ENCODE data around the gene RALGAPA2. TPM values are rescaled to one million over a fixed set of nuclear protein-coding genes. Genes with fewer than 3 reads are reported as not detected.

RALGAPA2 gene
- total RNA-seq, 2 donors from 2014 or later: 27.8 to 28.5 TPM

DNA sequence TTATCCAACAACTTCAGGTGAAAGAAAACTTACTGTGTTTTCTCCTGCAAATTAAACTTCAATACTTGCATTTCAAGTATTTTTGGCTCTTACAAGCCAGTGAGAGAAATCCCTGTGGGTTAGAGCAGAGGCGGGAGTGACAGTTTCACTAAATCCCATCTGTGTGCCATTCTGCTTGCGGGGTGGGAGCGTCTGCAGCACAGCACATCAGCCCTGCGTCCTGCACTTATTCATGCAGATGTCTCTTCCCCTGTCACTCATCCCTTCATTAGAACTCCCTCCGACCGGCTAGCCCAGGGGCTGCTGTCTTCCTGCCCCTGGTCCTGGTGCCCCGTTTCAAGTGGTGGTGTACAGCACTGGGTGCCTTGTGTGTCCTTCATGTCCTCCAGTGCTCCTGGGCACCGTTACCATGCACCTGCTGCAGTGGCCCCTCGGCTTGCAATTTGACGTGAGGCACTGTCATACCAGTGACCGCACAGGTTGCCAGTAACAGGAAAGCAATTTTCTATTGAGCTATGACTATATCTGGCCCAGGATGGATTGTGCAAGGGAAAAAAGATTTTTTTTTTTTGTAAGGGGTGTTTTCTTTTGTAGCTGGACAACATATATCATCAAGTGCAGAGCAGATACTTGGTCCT lies 285.1 kb downstream of the RALGAPA2 start:
- Histone ChIP-seq H3K36me3 (no peaks in the 10 kb centered on the region), H3K4me3 (no peak overlapping the region), H3K4me1 (no peaks in the 10 kb centered on the region), H3K27ac (no peak overlapping the region), H3K27me3 (no peaks in the 10 kb centered on the region), H3K9me3 (no peaks in the 10 kb centered on the region)
- TF ChIP-seq, protein P1, sequence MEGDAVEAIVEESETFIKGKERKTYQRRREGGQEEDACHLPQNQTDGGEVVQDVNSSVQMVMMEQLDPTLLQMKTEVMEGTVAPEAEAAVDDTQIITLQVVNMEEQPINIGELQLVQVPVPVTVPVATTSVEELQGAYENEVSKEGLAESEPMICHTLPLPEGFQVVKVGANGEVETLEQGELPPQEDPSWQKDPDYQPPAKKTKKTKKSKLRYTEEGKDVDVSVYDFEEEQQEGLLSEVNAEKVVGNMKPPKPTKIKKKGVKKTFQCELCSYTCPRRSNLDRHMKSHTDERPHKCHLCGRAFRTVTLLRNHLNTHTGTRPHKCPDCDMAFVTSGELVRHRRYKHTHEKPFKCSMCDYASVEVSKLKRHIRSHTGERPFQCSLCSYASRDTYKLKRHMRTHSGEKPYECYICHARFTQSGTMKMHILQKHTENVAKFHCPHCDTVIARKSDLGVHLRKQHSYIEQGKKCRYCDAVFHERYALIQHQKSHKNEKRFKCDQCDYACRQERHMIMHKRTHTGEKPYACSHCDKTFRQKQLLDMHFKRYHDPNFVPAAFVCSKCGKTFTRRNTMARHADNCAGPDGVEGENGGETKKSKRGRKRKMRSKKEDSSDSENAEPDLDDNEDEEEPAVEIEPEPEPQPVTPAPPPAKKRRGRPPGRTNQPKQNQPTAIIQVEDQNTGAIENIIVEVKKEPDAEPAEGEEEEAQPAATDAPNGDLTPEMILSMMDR (IDR thresholded peaks at IDR 0.05): no peak
- DNase-seq (ENCODE audit: low spot score): no peak

DNA sequence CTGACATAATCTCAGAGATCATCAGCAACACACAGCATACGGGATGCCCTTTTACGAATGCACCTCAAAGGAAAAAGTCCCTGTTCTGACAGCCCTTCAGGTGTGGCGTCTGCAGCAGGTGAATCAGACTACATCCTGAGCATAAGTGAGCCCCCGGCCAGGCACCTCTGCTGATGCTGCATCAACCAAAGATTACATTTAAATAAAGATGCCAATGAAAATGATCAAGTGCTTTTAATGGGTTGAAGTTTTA lies 285.9 kb downstream of the RALGAPA2 start:
- DNase-seq (ENCODE audit: low spot score): no peak
- Histone ChIP-seq H3K4me1 (no peaks in the 10 kb centered on the region), H3K27me3 (no peaks in the 10 kb centered on the region), H3K9me3 (no peaks in the 10 kb centered on the region), H3K27ac (no peak overlapping the region), H3K4me3 (no peak overlapping the region), H3K36me3 (no peaks in the 10 kb centered on the region)
- TF ChIP-seq, protein P1 (IDR thresholded peaks at IDR 0.05): no peak

DNA sequence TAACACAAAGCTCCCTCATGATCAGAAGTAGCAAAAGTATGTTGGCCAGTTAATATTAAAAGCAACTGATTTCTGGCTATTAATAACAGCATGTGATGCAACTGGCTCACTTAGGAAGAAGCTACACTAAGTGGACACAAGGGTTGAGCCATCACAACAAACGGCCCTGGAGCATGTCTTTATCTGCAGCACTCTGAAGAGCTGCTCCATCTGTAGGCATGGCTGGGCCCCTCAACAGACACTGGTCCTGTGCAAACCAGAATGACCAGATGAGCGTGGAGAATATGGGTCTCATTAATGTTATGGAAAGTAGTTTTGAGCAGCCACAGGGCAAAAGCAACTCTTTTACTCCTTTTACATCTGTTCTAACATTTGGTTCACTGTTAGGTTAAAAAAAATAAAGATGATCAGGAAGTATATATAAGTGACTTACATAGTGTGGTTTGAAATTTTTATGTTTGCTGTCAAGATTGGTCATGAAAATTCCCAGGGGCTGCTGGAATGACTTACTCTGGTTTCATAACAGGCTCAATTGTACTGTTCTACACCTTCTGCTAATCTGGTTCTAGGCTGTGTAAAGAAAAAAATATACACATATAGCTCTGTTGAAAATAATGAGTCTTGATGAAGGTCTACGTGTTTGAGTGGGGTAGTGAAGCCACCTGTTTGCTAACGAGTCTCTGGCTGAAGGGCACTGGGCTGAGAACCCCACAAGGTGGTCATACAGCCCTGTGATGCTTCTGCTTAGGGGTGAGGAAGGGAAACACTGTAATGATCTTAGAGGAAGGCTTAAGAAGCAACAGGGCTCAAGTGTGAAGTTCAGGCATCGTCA lies 286.4 kb downstream of the RALGAPA2 start:
- no peaks in the 10 kb centered on the region for H3K9me3 ChIP-seq
- H3K4me3 ChIP-seq: no peak overlapping the region
- no peak for DNase-seq (ENCODE audit: low spot score)
- H3K27ac ChIP-seq: no peak overlapping the region
- TF ChIP-seq, protein P1 (IDR thresholded peaks at IDR 0.05): no peak
- no peaks in the 10 kb centered on the region for H3K27me3 ChIP-seq
- H3K36me3 ChIP-seq: no peaks in the 10 kb centered on the region
- H3K4me1 ChIP-seq: no peaks in the 10 kb centered on the region

DNA sequence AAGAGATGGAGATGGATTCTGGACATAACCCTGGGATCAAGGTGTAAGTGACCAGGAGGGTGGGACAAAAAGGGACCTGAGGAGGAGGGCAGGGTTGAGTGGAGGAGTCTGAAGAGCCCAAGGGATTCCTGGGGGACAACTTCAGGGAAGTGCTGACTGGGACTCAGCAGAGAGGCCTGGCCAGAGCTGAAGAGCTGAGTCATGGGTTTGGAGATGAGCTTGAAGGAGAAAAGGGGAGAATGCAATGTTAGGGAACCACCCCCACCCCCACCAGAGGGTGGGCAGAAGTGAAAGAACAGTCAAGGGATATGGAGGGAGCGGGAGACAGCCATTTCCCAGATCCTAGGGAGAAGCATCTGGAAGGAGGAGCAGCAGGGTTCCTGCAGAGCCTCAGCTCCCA lies 289.3 kb downstream of the RALGAPA2 start:
- Histone ChIP-seq H3K36me3 (no peaks in the 10 kb centered on the region), H3K27ac (no peak overlapping the region), H3K4me1 (no peaks in the 10 kb centered on the region), H3K27me3 (no peaks in the 10 kb centered on the region), H3K9me3 (no peaks in the 10 kb centered on the region), H3K4me3 (no peak overlapping the region)
- DNase-seq (ENCODE audit: low spot score): no peak
- TF ChIP-seq, protein P1 (IDR thresholded peaks at IDR 0.05): no peak

DNA sequence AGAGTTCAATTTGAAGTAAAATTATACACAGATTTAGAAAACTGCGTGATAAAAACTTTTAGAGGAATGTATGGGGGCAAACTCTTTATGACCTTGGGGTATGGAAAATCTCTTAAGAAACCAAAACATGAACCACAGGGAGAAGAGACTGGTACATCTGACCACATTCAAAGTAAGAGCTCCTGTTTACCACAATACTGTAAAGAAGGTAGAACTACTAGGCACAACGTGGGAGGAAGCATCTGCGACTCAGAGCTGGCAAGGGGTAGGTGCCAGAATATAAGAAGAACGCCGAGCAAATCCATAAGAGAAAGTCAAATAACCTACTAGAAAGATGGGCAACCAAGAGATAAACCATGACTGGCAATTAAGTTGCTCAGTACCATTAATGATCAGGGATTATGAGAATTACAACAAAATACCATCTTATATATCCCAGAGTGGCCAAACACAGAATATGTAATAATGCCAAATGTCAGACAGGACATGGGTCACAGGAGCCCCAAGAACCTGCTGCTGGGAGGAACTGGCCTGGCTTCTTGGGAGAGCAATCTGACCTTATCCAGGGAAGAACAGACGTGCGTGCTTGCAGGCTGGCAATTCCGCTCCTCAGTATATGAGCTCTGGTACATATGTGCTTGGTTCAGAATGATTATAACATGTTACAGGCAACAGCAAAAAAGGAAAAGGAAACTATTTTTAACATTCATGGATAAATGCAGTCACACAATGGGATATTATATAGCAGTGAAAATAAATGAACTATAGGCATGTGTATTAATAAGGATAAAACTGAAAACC lies 294.4 kb downstream of the RALGAPA2 start:
- H3K27me3 ChIP-seq: no peaks in the 10 kb centered on the region
- TF ChIP-seq, protein P1 (IDR thresholded peaks at IDR 0.05): no peak
- H3K9me3 ChIP-seq: no peaks in the 10 kb centered on the region
- no peak for DNase-seq (ENCODE audit: low spot score)
- no peak overlapping the region for H3K4me3 ChIP-seq
- no peaks in the 10 kb centered on the region for H3K36me3 ChIP-seq
- H3K27ac ChIP-seq: no peak overlapping the region
- H3K4me1 ChIP-seq: no peaks in the 10 kb centered on the region

Data from right atrium auricular region (tissue), 2 donors.